BE2C (cell line): Measurements from ENCODE around the gene SULT1C4.

ENCODE experiments used
- DNase-seq: peaks from one replicate; pipeline ENCODE4 v3.0.0-alpha.2; 2020
- H3K27me3 ChIP-seq: fragments of 250-450 bp; sonication (Bioruptor Pico); 2 replicates; pipeline ENCODE4 v1.5.1; 2020; ENCODE audit warnings: mild to moderate bottlenecking
- H3K36me3 ChIP-seq: fragments of 250-450 bp; sonication (Bioruptor Pico); 2 replicates; pipeline ENCODE4 v1.5.1; 2020; ENCODE audit warnings: mild to moderate bottlenecking
- H3K4me1 ChIP-seq: fragments of 250-450 bp; sonication (Bioruptor Pico); 2 replicates; pipeline ENCODE4 v1.5.1; 2020
- H3K4me3 ChIP-seq: 2 replicates; pipeline ENCODE4 v1.5.1; 2011; ENCODE audit warnings: low read depth, low read length
- H3K9me3 ChIP-seq: fragments of 250-450 bp; sonication (Bioruptor Pico); 2 replicates; pipeline ENCODE4 v1.5.1; 2020
- CTCF ChIP-seq: IDR thresholded peaks from 2 replicates; pipeline ENCODE4 v1.5.1; 2012; ENCODE audit warnings: mild to moderate bottlenecking, low read depth, low read length

The SULT1C4 gene

GRCh38 chr2:108360776-108361468, 16.8 kb upstream of the SULT1C4 start:
- Histone ChIP-seq H3K36me3 (no peaks in the 10 kb centered on the region), H3K9me3 (no peaks in the 10 kb centered on the region), H3K4me1 (no peaks in the 10 kb centered on the region), H3K27me3 (no peaks in the 10 kb centered on the region), H3K4me3 (no peak overlapping the region)
- DNase-seq: no peak
- no peak for TF ChIP-seq CTCF

GRCh38 chr2:108363024-108363907, 14.5 kb upstream of the SULT1C4 start:
- no peaks in the 10 kb centered on the region for H3K27me3 ChIP-seq

GRCh38 chr2:108363908-108364225, 13.9 kb upstream of the SULT1C4 start:
- Histone ChIP-seq H3K9me3 (no peaks in the 10 kb centered on the region), H3K4me3 (no peak overlapping the region), H3K27me3 (no peaks in the 10 kb centered on the region), H3K4me1 (no peaks in the 10 kb centered on the region), H3K36me3 (no peaks in the 10 kb centered on the region)
- no peak for TF ChIP-seq CTCF
- DNase-seq: no peak

More at GRCh38 chr2:108363024-108363907, 14.5 kb upstream of the SULT1C4 start:
- Histone ChIP-seq H3K4me1 (no peaks in the 10 kb centered on the region), H3K36me3 (no peaks in the 10 kb centered on the region), H3K4me3 (no peak overlapping the region), H3K9me3 (no peaks in the 10 kb centered on the region)
- no peak for DNase-seq
- no peak for TF ChIP-seq CTCF

GRCh38 chr2:108364676-108365297, 13.0 kb upstream of the SULT1C4 start:
- Histone ChIP-seq H3K27me3 (no peaks in the 10 kb centered on the region), H3K4me3 (no peak overlapping the region), H3K4me1 (no peaks in the 10 kb centered on the region), H3K36me3 (no peaks in the 10 kb centered on the region), H3K9me3 (no peaks in the 10 kb centered on the region)
- no peak for DNase-seq
- no peak for TF ChIP-seq CTCF

- Histone ChIP-seq H3K36me3 (no peaks in the 10 kb centered on the region), H3K4me3 (no peak overlapping the region), H3K4me1 (no peaks in the 10 kb centered on the region), H3K9me3 (no peaks in the 10 kb centered on the region), H3K27me3 (no peaks in the 10 kb centered on the region)
- no peak for DNase-seq
- TF ChIP-seq CTCF: no peak
Observed at GRCh38 chr2:108365656-108366055, 12.1 kb upstream of the SULT1C4 start.
